CD4-positive, alpha-beta T cell treated with Interleukin-12 subunit alpha and Interleukin-12 subunit beta, for 1 hour (primary cell): ENCODE results near the gene SEMA3B.
A peak's percentile ranks its signal among the peaks of the same experiment; 100 is the strongest.
"Not testable (repeated sequence)": the region's sequence is repeated elsewhere in the genome, so short reads cannot be mapped to it uniquely, and the experiment has no call there.

Experiments
- DNase-seq: peaks from one replicate; pipeline ENCODE4 v3.0.0-alpha.2; 2020

The SEMA3B gene

GRCh38 chr3:50274371-50275104 lies 5.6 kb downstream of the SEMA3B start:
- DNase-seq: peak; percentile 71

DNA sequence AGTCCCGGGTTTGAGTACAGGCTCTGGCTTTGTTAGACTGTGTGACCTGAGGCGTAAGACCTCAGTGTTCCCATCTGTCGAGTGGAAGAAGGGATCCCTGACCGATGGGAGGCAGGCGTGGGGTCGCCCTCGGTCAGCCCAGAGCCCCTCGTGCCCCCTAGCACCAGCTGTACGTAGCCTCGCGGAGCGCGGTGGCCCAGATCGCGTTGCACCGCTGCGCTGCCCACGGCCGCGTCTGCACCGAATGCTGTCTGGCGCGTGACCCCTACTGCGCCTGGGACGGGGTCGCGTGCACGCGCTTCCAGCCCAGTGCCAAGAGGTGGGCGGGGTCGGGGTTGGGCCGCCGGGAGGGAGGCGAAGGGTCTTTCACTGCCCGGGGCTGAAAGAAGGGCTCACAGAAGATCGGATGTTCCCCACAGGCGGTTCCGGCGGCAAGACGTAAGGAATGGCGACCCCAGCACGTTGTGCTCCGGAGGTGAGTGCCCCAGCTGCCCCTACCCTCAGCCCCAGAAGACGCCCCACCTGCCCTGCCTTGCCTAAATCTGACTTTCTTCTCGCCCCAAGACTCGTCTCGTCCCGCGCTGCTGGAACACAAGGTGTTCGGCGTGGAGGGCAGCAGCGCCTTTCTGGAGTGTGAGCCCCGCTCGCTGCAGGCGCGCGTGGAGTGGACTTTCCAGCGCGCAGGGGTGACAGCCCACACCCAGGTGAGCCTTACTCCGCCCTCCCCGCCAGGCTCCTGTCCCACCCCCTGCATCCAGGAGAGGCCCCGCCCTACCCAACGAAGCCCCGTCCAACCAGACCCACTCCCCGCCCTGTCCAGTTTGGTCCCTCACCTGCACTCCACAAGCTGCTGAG lies 6.4 kb downstream of the SEMA3B start:
- no peak for DNase-seq

DNA sequence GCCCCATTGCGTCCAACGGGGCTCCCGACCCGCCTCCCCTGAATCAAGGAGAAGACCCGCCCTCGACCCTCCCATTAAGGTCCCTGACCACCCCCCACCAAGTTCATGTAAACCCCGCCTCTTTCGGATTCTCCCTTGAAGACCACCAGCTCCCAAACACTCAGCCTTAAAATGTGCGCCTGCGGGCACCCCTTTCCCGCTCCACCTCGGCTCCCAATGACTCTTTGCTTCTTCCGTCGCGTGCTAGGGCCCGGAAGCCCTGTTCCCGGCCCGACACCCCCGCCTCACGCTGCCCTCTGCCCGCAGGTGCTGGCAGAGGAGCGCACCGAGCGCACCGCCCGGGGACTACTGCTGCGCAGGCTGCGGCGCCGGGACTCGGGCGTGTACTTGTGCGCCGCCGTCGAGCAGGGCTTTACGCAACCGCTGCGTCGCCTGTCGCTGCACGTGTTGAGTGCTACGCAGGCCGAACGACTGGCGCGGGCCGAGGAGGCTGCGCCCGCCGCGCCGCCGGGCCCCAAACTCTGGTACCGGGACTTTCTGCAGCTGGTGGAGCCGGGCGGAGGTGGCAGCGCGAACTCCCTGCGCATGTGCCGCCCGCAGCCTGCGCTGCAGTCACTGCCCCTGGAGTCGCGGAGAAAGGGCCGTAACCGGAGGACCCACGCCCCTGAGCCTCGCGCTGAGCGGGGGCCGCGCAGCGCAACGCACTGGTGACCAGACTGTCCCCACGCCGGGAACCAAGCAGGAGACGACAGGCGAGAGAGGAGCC lies 7.2 kb downstream of the SEMA3B start:
- peak; percentile 27 for DNase-seq

- DNase-seq: no peak
These were observed 7.8 kb downstream of the SEMA3B start for GRCh38 chr3:50276762-50277101.

- DNase-seq: no peak
These were observed 9.4 kb downstream of the SEMA3B start for GRCh38 chr3:50278123-50278879.

DNA sequence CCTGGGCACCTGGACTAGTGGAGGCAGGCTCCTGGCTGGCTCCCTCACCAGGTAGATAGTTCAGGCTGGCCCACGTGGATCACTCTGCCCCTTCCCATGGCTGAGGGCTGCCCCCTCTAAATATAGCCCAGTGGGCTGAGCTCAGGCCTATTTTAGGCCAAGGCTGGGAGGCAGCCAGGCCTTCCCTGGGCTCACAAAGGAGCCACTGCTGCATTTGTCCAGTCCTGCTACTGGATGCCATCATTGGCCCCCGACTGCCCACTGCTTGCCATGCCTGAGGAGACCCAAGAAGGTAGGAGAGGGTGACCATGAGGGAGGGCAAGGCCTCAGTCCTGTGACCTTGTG lies 9.9 kb downstream of the SEMA3B start, which contains the start of gene LSMEM2:
Gene LSMEM2 (plus strand): TSS at position 208 of the 345 bp plus-strand sequence. CDS start 27 bp downstream, at position 235.
- DNase-seq: no peak

DNA sequence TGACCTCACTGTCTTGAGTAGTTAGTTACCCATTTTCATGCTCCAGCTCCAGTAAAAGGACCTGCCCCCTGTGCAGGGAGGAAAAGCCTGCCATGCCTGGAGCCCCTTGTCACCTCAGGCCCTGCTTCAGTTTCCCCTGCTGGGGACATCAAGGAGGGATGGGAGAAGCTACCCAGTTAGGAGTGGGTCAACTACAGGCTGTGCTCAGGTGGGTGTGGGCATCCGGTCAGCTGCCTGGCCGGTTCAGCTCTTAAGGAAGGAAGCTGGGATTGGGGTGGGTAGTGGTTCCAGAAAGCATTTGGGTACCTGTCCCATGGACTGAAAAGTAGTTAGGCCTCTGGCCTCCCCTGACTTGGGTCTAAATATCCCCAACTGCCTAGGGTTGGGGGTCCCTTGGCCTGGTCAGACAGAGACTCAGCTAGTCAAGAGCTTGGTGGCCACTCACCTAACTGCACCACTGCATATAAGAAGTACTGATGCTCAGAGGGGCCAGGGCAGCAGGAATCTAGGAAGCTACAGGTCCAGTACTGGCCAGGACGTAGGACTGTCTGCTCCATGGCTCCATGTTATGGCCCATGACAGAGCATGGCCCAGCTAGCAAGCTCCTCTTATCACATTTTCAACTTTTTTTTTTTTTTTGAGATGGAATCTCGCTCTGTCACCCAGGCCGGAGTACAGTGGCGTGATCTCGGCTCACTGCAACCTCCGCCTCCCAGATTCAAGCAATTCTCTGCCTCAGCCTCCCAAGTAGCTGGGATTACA lies 10.5 kb downstream of the SEMA3B start:
- DNase-seq: no peak

GRCh38 chr3:50284121-50284520 lies 15.2 kb downstream of the SEMA3B start:
- not testable (repeated sequence) for DNase-seq

DNA sequence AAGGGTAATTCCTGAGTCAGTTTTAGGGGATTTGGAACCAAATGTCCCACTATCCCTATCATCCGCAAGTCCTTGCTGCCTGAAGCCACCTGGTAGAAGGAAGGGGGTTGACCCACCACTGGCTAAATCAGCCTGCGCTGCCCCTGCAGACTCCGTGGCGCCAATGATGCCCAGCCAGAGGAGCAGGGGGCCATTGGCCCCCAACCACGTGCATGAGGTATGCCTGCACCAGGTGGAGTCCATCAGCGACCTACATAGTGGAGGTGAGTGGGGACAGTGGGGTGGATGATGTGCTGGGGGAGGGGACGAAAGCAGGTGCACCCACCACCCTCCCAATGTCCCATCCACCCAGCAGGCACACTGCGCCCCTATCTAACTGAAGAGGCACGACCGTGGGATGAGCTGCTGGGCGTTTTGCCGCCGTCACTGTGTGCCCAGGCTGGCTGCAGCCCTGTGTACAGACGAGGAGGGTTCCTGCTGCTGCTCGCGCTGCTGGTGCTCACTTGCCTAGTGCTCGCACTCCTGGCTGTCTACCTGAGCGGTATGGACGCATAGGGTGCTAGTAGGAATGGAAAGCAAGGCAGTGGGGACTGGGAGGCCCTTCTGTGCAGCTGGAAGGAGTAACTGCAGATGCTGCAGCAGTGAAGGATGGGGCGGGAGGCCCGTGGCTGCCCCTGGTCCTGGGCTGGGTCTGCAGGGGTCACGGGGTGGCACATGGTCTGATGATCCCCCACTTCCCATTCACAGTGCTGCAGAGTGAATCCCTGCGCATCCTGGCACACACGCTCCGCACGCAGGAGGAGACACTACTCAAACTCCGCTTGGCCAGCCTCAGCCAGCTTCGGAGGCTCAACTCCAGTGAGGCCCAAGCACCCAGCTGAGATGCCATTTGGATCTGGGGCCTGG lies 17.6 kb downstream of the SEMA3B start:
- no peak for DNase-seq

DNA sequence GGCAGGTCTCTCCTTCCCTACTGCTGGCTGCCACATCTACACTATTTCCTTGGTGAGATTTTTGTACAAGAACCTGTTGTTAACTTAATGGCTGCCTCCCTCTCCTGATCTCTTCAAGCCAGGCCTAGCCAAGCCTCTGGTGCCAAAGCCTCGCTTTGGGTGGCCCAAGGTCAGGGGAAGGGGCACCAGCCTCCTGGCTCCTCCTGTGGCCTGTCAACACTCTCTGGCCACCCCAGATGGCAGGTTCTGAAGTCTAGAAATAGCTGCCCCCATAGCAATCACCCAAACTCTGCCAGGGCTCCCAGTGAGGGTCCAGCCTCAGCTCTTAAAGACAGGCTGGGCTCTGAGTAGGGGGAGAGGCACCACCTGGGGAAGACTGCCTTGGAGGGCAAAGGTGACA lies 18.3 kb downstream of the SEMA3B start:
- no peak for DNase-seq

- DNase-seq: no peak
These were observed 19.6 kb downstream of the SEMA3B start for GRCh38 chr3:50288387-50289007.

DNA sequence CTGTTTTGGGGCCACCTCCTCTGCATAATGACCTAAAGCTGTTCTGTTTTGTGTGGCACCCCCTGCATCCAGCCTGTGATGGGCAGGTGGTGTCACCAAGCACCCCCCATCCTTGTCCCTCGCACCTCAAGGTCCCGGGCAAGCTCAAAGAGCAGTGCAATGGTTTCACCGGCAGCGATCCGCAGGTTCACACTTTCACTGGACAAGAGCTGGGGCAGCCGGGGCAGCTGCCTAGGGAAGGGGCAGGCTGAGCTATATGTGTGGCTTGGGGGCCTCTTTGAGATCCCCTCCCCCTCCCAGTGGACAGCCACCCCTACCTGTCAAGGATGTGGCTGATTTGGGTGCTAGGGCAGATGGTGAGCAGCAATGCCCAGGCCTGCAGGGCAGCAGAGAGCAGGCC lies 20.2 kb downstream of the SEMA3B start:
- DNase-seq: no peak

- no peak for DNase-seq
These were observed 21.3 kb downstream of the SEMA3B start for GRCh38 chr3:50290161-50290641.

DNA sequence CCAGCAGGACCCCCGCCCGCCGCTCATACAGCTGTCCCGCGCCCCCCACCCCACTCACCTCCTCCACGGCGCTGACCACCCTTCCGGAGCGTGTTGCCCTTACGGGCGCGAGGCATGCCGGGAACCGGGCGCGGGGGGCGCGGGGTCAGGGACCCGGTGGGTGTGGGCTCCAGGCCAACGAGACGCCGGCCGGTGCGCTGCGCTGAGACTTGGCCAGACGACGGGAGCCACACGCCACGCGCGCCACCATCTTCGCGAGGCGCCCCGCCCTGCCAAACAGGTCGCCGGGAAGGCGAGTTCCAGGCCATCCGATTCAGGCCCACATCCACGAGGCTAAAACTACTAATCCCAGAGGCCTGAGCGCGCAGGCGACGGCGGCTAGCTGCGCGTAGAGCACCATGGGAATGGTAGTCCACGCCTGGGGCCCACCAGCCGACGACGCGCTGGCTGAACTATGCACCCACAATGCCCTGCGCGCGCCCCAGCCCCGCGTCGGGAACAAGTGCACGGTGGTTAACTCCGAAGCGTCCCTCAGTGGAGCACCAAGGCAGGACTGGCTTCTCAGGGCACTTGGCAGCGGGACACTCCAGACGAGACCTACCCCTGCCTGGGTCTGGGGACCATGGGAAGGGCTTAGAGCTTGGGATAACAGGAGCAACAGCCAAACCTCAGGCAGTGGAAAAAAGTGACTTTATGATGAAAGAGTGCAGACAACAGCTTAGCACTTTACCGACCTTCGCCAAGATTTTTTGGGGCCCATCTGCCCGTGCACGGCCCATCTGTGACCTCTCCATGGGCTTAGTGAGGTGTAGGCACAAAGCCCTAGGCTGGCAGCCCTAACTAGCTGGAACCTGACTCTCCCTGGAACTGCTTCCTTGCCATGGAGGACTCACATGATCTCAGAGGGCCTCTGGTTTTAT lies 23.5 kb downstream of the SEMA3B start, which contains the start of gene IFRD2:
Gene IFRD2 (minus strand): TSS at position 271 of the 920 bp plus-strand sequence. CDS start 155 bp downstream, at position 116.
- peak; percentile 97 for DNase-seq

DNA sequence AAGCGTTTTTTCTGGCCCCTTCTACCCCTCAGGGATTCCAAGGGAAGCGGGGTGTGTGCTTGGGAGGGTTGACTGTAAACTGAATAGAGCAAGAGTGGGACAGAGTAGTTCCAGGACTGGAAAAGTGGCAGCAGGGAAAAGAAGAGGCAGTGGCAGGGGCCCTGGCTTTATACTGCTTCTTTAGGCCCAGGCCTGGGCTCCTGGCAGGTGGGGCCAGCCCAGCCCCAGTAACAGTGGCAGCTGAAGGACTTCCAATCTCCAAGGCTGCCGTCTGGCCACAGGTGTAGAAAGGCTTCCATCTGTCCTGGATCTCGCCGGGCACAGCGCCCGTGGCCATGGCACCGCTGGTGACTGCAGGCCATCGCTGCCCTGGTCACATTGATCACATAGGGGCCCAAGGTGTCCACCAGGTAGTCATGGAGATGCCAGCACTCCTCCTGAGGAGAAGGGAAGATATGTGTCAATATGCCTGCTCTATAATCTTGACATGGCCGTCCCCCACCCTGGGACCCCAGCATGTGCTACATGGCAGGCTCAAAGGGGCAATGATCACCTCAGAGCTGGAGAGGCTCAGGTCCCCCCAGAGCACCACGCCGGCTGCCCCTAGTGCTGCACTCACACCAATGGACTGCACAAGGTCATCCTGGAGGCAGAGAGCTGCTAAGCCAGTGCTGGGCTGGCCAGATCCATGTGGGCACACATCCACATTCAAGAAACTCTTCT lies 24.3 kb downstream of the SEMA3B start:
- DNase-seq: no peak

DNA sequence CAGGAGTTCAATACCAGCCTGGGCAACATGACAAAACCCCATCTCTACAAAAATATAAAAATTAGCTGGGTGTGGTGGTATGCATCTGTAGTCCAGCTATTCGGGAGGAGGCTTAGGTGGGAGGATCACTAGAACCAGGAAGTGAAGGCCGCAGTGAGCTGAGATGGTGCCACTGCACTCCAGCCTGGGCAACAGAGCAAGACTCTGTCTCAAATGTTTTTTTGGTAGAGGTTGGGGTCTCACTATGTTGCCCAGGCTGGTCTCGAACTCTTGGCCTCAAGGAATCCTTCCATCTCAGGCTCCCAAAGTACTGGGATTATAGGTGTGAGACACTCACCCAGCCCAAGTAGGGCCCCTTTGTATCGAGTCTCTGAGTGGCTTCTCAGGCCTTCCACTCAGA lies 25.1 kb downstream of the SEMA3B start:
- DNase-seq: no peak

- no peak for DNase-seq
These were observed 25.8 kb downstream of the SEMA3B start for GRCh38 chr3:50294492-50295403.
